GM23338 (cell line): ENCODE measurements around the gene SLC9C2. TPM values are rescaled to one million over a fixed set of nuclear protein-coding genes. Genes with fewer than 3 reads are reported as not detected.

Experiments
- EZH2phosphoT487 ChIP-seq: fragments of 200-600 bp; sonication (generic); IDR thresholded peaks from one replicate; pipeline ENCODE4 v1.8.1; 2018; ENCODE audit warnings: antibody characterized with exemption; ENCODE audit not compliant: unreplicated experiment
- POLR2AphosphoS5 ChIP-seq: IDR thresholded peaks from 2 replicates; pipeline ENCODE4 v1.6.1; 2016; ENCODE audit warnings: antibody characterized with exemption, low read depth
- ZNF114 ChIP-seq: fragments of 250-450 bp; sonication (Bioruptor Pico); IDR thresholded peaks from 2 replicates; pipeline ENCODE4 v1.5.0; 2020; ENCODE audit warnings: mild to moderate bottlenecking, moderate library complexity
- polyA plus RNA-seq: library from polyadenylated mRNA; unstranded; fragments of >200 nt; fragmentation: Nextera tagmentation; extraction: Ambion mirVana; gene quantifications from 2 replicates; pipeline ENCODE4 v1.2.1, GENCODE V29; 2016
- total RNA-seq: library from RNA; depleted of rRNA; stranded (reverse); fragments of >200 nt; shearing (Covaris generic); gene quantifications from 2 replicates; pipeline ENCODE4 v1.2.3, GENCODE V29; 2014
- TF ChIP-seq, protein P1 (sequence below): fragments of 250-450 bp; sonication (Bioruptor Pico); IDR thresholded peaks from 2 replicates; pipeline ENCODE4 v1.5.0; 2020; ENCODE audit warnings: mild to moderate bottlenecking, moderate library complexity
- TF ChIP-seq, protein P2 (sequence below): IDR thresholded peaks from one replicate; pipeline ENCODE4 v1.6.1; 2018; ENCODE audit warnings: antibody characterized with exemption; ENCODE audit not compliant: unreplicated experiment

The SLC9C2 gene
- total and polyA plus RNA-seq, 2 experiments from 2014 or later: not detected

DNA sequence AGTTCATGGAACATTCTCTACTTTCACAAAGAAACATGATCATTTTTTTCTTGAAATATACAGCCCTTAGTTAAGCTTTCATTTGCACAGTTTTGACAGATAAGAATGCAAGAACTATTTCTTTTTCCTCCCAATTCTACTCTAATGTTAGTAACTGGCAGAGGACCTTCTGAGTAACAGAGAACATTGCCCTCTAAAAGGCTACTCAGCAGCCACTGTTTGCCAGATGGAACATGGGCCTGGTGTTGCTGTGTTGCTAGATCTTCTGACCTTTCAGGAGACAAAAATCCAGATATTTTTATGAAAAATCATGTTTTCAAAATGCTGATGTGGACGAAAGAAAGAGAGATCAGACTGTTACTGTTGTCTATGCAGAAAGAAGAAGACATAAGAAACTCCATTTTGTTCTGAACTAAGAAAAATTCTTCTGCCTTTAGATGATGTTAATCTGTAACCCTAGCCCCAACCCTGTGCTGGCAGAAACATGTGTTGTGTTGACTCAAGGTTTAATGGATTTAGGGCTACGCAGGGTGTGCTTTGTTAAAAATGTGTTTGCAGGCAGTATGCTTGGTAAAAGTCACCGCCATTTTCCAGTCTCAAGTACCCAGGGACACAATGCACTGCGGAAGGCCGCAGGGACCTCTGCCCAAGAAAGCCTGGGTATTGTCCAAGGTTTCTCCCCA is 128.6 kb downstream of the SLC9C2 start (continued):
- TF ChIP-seq, protein P1, sequence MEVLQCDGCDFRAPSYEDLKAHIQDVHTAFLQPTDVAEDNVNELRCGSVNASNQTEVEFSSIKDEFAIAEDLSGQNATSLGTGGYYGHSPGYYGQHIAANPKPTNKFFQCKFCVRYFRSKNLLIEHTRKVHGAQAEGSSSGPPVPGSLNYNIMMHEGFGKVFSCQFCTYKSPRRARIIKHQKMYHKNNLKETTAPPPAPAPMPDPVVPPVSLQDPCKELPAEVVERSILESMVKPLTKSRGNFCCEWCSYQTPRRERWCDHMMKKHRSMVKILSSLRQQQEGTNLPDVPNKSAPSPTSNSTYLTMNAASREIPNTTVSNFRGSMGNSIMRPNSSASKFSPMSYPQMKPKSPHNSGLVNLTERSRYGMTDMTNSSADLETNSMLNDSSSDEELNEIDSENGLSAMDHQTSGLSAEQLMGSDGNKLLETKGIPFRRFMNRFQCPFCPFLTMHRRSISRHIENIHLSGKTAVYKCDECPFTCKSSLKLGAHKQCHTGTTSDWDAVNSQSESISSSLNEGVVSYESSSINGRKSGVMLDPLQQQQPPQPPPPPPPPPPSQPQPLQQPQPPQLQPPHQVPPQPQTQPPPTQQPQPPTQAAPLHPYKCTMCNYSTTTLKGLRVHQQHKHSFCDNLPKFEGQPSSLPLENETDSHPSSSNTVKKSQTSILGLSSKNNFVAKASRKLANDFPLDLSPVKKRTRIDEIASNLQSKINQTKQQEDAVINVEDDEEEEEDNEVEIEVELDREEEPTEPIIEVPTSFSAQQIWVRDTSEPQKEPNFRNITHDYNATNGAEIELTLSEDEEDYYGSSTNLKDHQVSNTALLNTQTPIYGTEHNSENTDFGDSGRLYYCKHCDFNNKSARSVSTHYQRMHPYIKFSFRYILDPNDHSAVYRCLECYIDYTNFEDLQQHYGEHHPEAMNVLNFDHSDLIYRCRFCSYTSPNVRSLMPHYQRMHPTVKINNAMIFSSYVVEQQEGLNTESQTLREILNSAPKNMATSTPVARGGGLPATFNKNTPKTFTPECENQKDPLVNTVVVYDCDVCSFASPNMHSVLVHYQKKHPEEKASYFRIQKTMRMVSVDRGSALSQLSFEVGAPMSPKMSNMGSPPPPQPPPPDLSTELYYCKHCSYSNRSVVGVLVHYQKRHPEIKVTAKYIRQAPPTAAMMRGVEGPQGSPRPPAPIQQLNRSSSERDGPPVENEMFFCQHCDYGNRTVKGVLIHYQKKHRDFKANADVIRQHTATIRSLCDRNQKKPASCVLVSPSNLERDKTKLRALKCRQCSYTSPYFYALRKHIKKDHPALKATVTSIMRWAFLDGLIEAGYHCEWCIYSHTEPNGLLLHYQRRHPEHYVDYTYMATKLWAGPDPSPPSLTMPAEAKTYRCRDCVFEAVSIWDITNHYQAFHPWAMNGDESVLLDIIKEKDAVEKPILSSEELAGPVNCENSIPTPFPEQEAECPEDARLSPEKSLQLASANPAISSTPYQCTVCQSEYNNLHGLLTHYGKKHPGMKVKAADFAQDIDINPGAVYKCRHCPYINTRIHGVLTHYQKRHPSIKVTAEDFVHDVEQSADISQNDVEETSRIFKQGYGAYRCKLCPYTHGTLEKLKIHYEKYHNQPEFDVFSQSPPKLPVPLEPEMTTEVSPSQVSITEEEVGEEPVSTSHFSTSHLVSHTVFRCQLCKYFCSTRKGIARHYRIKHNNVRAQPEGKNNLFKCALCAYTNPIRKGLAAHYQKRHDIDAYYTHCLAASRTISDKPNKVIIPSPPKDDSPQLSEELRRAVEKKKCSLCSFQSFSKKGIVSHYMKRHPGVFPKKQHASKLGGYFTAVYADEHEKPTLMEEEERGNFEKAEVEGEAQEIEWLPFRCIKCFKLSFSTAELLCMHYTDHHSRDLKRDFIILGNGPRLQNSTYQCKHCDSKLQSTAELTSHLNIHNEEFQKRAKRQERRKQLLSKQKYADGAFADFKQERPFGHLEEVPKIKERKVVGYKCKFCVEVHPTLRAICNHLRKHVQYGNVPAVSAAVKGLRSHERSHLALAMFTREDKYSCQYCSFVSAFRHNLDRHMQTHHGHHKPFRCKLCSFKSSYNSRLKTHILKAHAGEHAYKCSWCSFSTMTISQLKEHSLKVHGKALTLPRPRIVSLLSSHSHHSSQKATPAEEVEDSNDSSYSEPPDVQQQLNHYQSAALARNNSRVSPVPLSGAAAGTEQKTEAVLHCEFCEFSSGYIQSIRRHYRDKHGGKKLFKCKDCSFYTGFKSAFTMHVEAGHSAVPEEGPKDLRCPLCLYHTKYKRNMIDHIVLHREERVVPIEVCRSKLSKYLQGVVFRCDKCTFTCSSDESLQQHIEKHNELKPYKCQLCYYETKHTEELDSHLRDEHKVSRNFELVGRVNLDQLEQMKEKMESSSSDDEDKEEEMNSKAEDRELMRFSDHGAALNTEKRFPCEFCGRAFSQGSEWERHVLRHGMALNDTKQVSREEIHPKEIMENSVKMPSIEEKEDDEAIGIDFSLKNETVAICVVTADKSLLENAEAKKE (CRISPR knock-in tag): no peak
- TF ChIP-seq POLR2AphosphoS5: no peak
- no peak for TF ChIP-seq EZH2phosphoT487
- no peak for TF ChIP-seq ZNF114 (CRISPR knock-in tag)
- TF ChIP-seq, protein P2, sequence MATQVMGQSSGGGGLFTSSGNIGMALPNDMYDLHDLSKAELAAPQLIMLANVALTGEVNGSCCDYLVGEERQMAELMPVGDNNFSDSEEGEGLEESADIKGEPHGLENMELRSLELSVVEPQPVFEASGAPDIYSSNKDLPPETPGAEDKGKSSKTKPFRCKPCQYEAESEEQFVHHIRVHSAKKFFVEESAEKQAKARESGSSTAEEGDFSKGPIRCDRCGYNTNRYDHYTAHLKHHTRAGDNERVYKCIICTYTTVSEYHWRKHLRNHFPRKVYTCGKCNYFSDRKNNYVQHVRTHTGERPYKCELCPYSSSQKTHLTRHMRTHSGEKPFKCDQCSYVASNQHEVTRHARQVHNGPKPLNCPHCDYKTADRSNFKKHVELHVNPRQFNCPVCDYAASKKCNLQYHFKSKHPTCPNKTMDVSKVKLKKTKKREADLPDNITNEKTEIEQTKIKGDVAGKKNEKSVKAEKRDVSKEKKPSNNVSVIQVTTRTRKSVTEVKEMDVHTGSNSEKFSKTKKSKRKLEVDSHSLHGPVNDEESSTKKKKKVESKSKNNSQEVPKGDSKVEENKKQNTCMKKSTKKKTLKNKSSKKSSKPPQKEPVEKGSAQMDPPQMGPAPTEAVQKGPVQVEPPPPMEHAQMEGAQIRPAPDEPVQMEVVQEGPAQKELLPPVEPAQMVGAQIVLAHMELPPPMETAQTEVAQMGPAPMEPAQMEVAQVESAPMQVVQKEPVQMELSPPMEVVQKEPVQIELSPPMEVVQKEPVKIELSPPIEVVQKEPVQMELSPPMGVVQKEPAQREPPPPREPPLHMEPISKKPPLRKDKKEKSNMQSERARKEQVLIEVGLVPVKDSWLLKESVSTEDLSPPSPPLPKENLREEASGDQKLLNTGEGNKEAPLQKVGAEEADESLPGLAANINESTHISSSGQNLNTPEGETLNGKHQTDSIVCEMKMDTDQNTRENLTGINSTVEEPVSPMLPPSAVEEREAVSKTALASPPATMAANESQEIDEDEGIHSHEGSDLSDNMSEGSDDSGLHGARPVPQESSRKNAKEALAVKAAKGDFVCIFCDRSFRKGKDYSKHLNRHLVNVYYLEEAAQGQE: no peak
